HFF-Myc (cell line): ENCODE measurements around the gene RASGEF1B.

Source experiments
- DNase-seq: peaks from one replicate; pipeline ENCODE4 v3.0.0-alpha.2; 2011; ENCODE audit warnings: low read depth; ENCODE audit errors: extremely low read depth
- H3K4me3 ChIP-seq: replicated peaks from 2 replicates; pipeline ENCODE4 v1.5.1; 2011; ENCODE audit warnings: low read depth, mild to moderate bottlenecking, control low read depth, low read length
- TF ChIP-seq, protein P1 (sequence below): IDR thresholded peaks from 2 replicates; pipeline ENCODE4 v1.5.1; 2012; ENCODE audit warnings: mild to moderate bottlenecking, low read depth, low read length, control low read depth; ENCODE audit errors: missing control alignments

Gene RASGEF1B

DNA sequence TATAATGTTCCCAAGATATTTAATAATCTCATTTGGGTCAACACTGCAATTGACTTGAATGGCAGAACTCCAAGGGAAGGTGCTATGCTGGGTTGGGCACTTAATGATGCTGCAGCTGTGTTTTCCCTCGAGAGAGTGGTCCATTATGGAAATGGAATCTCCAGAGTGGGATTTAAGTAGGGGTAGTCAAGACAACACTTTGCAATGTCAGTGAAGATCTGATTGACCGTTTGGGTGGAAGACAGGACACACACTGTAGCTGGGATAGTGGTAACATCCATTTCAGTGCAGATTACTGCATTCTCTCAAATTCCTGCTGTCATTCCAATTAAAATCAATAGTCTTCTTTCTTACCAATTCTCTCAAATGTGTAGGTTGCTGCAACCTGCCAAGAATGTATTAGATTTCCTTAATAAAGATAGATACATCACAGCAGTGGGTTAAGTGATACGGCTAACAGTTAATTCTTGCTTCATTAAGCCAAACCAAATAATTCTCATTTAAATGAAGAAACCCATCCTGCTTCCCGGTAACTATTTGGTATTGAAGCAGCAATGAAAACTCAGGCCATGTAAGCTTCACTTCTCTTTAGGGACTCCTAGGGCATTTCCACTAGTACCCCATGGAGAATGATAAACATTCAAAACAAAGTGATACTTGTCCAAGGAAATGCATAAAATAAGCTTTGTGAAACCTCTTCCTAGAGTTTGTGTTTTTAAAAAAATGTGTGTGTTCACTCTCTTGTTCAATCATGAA lies 40.5 kb upstream of the RASGEF1B start:
- no peak overlapping the region for H3K4me3 ChIP-seq
- no peak for DNase-seq
- TF ChIP-seq, protein P1, sequence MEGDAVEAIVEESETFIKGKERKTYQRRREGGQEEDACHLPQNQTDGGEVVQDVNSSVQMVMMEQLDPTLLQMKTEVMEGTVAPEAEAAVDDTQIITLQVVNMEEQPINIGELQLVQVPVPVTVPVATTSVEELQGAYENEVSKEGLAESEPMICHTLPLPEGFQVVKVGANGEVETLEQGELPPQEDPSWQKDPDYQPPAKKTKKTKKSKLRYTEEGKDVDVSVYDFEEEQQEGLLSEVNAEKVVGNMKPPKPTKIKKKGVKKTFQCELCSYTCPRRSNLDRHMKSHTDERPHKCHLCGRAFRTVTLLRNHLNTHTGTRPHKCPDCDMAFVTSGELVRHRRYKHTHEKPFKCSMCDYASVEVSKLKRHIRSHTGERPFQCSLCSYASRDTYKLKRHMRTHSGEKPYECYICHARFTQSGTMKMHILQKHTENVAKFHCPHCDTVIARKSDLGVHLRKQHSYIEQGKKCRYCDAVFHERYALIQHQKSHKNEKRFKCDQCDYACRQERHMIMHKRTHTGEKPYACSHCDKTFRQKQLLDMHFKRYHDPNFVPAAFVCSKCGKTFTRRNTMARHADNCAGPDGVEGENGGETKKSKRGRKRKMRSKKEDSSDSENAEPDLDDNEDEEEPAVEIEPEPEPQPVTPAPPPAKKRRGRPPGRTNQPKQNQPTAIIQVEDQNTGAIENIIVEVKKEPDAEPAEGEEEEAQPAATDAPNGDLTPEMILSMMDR, result no peak

DNA sequence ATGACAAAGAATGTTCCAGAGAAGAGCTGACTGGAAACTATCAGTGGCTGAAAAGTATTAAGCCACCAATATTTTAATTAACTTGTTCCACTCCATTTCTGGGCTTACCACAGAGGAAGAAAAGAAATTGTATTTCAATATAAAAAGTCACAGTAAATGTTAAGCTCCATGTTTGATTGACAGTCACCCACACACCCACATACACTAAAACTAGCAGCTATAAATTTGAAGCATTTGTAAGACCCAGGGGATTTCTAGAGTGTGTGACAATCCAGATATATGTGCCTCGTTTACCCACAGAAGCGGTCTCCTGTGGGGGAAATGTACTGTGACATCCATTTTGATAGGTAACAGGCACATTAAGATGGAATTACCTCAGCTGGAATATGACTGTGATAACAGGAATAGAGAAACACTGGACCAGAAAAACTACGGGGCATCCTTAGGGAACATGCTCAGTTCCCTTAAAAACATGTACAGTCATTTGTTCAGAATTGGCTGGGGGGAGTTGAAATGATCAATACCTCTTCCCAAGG lies 39.0 kb upstream of the RASGEF1B start:
- DNase-seq, result no peak
- TF ChIP-seq, protein P1, result no peak
- H3K4me3 ChIP-seq, result no peak overlapping the region

DNA sequence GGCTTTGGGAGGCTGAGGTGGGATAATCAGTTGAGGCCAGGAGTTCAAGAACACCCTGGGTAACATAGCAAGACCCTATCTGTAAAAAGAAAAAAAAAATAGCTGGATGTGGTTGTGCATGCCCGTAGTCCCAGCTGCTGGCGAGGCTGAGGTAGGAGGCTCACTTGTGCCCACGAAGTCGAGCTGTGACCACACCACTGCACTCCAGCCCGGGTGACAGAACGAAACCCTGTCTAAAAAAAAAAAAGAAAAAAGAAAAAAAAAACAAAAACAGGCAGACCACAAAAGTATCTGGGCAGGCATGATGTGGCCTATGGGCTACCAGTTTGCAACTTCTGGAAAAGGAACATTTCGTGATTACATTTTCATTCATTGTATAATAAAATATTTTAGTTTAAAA lies 38.1 kb upstream of the RASGEF1B start:
- no peak for DNase-seq
- TF ChIP-seq, protein P1, result no peak
- H3K4me3 ChIP-seq, result no peak overlapping the region

DNA sequence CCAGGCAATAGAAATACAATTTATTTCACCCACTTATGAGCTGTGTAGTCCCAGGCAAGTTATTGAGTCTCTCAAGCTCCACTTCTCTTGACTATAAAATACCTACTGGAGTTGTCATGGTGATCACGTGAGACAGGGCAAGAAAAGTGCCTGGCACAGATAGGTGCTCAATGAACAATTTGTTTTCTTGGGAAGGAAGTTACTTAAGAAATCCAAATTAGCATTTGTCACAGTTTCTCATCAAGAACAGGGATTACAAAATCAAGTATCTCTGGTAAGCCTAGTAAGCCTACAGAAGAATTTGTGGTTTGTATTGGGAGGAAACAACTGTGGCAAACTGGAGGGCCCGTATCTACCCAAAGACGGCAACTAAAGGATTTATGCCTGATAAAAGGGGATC lies 37.5 kb upstream of the RASGEF1B start:
- no peak for DNase-seq
- TF ChIP-seq, protein P1, result no peak
- no peak overlapping the region for H3K4me3 ChIP-seq

DNA sequence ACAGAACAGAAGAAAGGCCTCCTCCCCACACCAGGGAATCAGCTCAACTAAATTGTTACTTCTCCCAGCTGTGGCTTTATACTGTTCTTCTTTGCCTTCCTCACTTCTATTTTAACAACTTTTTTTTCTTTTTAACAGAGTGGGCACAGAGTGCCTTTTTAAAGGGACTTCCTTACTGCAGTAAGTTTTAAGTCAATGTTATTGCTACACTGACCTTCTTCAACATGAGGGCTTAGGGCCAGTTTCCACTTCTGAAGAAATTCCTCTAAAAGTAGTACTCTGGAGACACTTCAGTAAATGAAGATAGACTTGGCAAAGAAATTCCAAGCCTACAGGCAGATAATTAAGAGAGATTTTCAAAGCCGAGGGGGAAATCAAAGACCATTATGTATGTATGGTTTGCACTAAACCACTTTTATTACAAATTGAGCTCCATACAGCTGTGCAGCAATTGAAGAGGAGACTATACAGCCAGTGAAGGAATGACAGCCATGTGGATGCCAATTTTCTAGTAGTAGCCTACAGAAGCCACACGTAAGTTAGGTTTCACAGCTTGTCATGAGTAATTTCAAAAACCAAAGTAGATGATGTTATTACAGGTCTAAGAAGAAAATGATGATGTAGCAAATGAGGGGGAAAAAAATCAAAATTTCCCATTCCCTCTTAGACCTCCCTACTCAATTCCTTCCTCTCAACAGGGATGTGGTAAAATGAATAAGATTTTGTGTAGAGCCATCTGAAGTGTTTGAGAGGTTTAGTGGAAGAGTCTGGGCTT lies 36.9 kb upstream of the RASGEF1B start:
- no peak overlapping the region for H3K4me3 ChIP-seq
- TF ChIP-seq, protein P1, result no peak
- DNase-seq, result no peak

DNA sequence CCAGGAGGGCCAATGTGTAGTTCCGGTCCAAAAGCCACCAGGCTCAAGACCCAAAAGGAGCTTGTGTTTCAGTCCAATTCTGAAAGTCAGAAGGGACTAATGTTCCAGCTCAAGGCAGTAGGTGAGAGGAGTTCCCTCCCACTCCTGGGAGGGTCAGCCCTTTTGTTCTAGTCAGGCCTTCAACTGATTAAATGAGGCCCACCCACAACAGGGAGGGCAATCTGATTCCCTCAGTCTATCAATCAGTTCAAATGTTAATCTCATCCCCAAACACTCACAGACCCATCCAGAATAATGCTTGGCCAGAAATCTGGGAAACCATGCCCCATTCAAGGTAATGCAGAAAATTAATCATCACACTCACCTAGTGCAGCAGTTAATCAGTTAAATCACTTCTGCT lies 35.8 kb upstream of the RASGEF1B start:
- no peak for DNase-seq
- TF ChIP-seq, protein P1, result no peak

More for the DNA sequence above, 35.8 kb upstream of the RASGEF1B start:
- no peak overlapping the region for H3K4me3 ChIP-seq
